OCI-LY1 (cell line): Measurements from ENCODE around the gene SRR.

Experiments
- H2AFZ ChIP-seq: fragments of 200-600 bp; sonication (generic), shearing (Covaris generic); 2 replicates; pipeline ENCODE4 v1.6.0; 2014; ENCODE audit warnings: antibody characterized with exemption, mild to moderate bottlenecking, low read length
- H3F3A ChIP-seq: fragments of 200-600 bp; sonication (generic), shearing (Covaris generic); 2 replicates; pipeline ENCODE4 v1.6.0; 2014; ENCODE audit warnings: mild to moderate bottlenecking, antibody characterized with exemption, low read length, moderate library complexity; ENCODE audit not compliant: insufficient read depth
- H3K27ac ChIP-seq: fragments of 200-600 bp; sonication (generic); 2 replicates; pipeline ENCODE4 v1.5.1; 2014; ENCODE audit warnings: low read length, mixed run types, mild to moderate bottlenecking, low read depth; ENCODE audit not compliant: poor library complexity, severe bottlenecking
- H3K27me3 ChIP-seq: fragments of 200-600 bp; sonication (generic); 2 replicates; pipeline ENCODE4 v1.6.0; 2014; ENCODE audit warnings: antibody characterized with exemption, mild to moderate bottlenecking, low read length, moderate library complexity; ENCODE audit not compliant: insufficient read depth
- H3K36me3 ChIP-seq: fragments of 200-600 bp; sonication (generic); 2 replicates; pipeline ENCODE4 v1.6.1; 2014; ENCODE audit warnings: mild to moderate bottlenecking, antibody characterized with exemption, low read length, moderate library complexity, mixed read lengths; ENCODE audit not compliant: insufficient read depth
- H3K4me1 ChIP-seq: fragments of 200-600 bp; sonication (generic); 2 replicates; pipeline ENCODE4 v1.5.1; 2014; ENCODE audit warnings: mild to moderate bottlenecking, low read length, moderate library complexity; ENCODE audit not compliant: insufficient read depth, severe bottlenecking
- H3K4me2 ChIP-seq: fragments of 200-600 bp; sonication (generic), shearing (Covaris generic); 2 replicates; pipeline ENCODE4 v1.6.1; 2014; ENCODE audit warnings: low read length
- H3K4me3 ChIP-seq: fragments of 200-600 bp; sonication (generic); 2 replicates; pipeline ENCODE4 v1.5.1; 2014; ENCODE audit warnings: low read length, low read depth, mild to moderate bottlenecking, mixed read lengths; ENCODE audit not compliant: poor library complexity, severe bottlenecking
- H3K79me2 ChIP-seq: fragments of 200-600 bp; shearing (Covaris generic); 2 replicates; pipeline ENCODE4 v1.6.1; 2016; ENCODE audit warnings: mixed run types, low read length, mixed read lengths; ENCODE audit not compliant: insufficient read depth
- H3K9ac ChIP-seq: fragments of 200-600 bp; sonication (generic), shearing (Covaris generic); 2 replicates; pipeline ENCODE4 v1.6.1; 2014; ENCODE audit warnings: mild to moderate bottlenecking, low read length, mixed read lengths
- H3K9me2 ChIP-seq: fragments of 200-600 bp; sonication (generic), shearing (Covaris generic); 2 replicates; pipeline ENCODE4 v1.6.1; 2014; ENCODE audit warnings: low read depth, mild to moderate bottlenecking, low read length, mixed read lengths
- H3K9me3 ChIP-seq: fragments of 200-600 bp; shearing (Covaris generic); 2 replicates; pipeline ENCODE4 v1.6.1; 2014; ENCODE audit warnings: low read length, mixed read lengths
- H4K20me1 ChIP-seq: fragments of 200-600 bp; sonication (generic), shearing (Covaris generic); 2 replicates; pipeline ENCODE4 v1.6.0; 2016; ENCODE audit warnings: mild to moderate bottlenecking, low read length; ENCODE audit not compliant: insufficient read depth
- CTCF ChIP-seq: fragments of 200-600 bp; sonication (generic), shearing (Covaris generic); IDR thresholded peaks from 2 replicates; pipeline ENCODE4 v1.5.1; 2017; ENCODE audit warnings: mild to moderate bottlenecking, antibody characterized with exemption, low read length, moderate library complexity, mixed read lengths
- EZH2 ChIP-seq: fragments of 200-600 bp; sonication (generic), shearing (Covaris generic); IDR thresholded peaks from 2 replicates; pipeline ENCODE4 v1.8.0; 2017; ENCODE audit warnings: borderline replicate concordance, mixed run types, mild to moderate bottlenecking, antibody characterized with exemption, low read length, moderate library complexity, mixed read lengths

The SRR gene

GRCh38 chr17:2362416-2362815 is 58.7 kb downstream of the SRR start:
- no peak overlapping the region for H3K9ac ChIP-seq
- H3K27me3 ChIP-seq = no peaks in the 10 kb centered on the region
- no peaks in the 10 kb centered on the region for H3K9me3 ChIP-seq
- no peaks in the 10 kb centered on the region for H3K4me1 ChIP-seq
- no peak overlapping the region for H3K27ac ChIP-seq
- H3K4me2 ChIP-seq = no peak overlapping the region
- TF ChIP-seq EZH2 (no peak), CTCF (no peak)
- H3K4me3 ChIP-seq = no peak overlapping the region
- no peaks in the 10 kb centered on the region for H3K9me2 ChIP-seq
- peaks cover 17% of the 10 kb centered on the region; the same call in 1 of the 2 replicates for H3K36me3 ChIP-seq
- no peaks in the 10 kb centered on the region for H4K20me1 ChIP-seq
- no peaks in the 10 kb centered on the region for H3F3A ChIP-seq
- no peak overlapping the region for H2AFZ ChIP-seq
- no peaks in the 10 kb centered on the region for H3K79me2 ChIP-seq

- Histone ChIP-seq H4K20me1 (no peaks in the 10 kb centered on the region), H2AFZ (no peak overlapping the region), H3K79me2 (no peaks in the 10 kb centered on the region), H3K27ac (no peak overlapping the region), H3K9me2 (no peaks in the 10 kb centered on the region), H3K36me3 (peaks cover 17% of the 10 kb centered on the region; the same call in 1 of the 2 replicates), H3K4me2 (no peak overlapping the region), H3F3A (no peaks in the 10 kb centered on the region), H3K9ac (no peak overlapping the region), H3K4me1 (no peaks in the 10 kb centered on the region), H3K4me3 (no peak overlapping the region), H3K27me3 (no peaks in the 10 kb centered on the region), H3K9me3 (no peaks in the 10 kb centered on the region)
- no peak for TF ChIP-seq CTCF
- TF ChIP-seq EZH2 = no peak
Observed at GRCh38 chr17:2362881-2363280, 59.1 kb downstream of the SRR start.

GRCh38 chr17:2363318-2363717 is 59.6 kb downstream of the SRR start:
- no peaks in the 10 kb centered on the region for H3K9me2 ChIP-seq

More at GRCh38 chr17:2363318-2363717, 59.6 kb downstream of the SRR start:
- TF ChIP-seq CTCF (no peak), EZH2 (no peak)
- Histone ChIP-seq H3K36me3 (peaks cover 17% of the 10 kb centered on the region; the same call in 1 of the 2 replicates), H2AFZ (no peak overlapping the region), H3K9ac (no peak overlapping the region), H3K4me3 (no peak overlapping the region), H3K27me3 (no peaks in the 10 kb centered on the region), H3K4me2 (no peak overlapping the region), H3K9me3 (no peaks in the 10 kb centered on the region), H3F3A (no peaks in the 10 kb centered on the region), H4K20me1 (no peaks in the 10 kb centered on the region), H3K27ac (no peak overlapping the region), H3K79me2 (no peaks in the 10 kb centered on the region), H3K4me1 (no peaks in the 10 kb centered on the region)
